GM23248 (cell line): ENCODE data around the gene PRSS53.

Source experiments
- EZH2 ChIP-seq: fragments of 200-600 bp; sonication (generic); IDR thresholded peaks from 2 replicates; pipeline ENCODE4 v1.6.1; 2018; ENCODE audit warnings: antibody characterized with exemption, mild to moderate bottlenecking; ENCODE audit not compliant: insufficient read depth, poor library complexity, severe bottlenecking
- EZH2phosphoT487 ChIP-seq: fragments of 200-600 bp; sonication (generic); IDR thresholded peaks from 2 replicates; pipeline ENCODE4 v1.6.1; 2018; ENCODE audit warnings: antibody characterized with exemption, moderate library complexity, mild to moderate bottlenecking, low read depth; ENCODE audit not compliant: insufficient read depth

DNA sequence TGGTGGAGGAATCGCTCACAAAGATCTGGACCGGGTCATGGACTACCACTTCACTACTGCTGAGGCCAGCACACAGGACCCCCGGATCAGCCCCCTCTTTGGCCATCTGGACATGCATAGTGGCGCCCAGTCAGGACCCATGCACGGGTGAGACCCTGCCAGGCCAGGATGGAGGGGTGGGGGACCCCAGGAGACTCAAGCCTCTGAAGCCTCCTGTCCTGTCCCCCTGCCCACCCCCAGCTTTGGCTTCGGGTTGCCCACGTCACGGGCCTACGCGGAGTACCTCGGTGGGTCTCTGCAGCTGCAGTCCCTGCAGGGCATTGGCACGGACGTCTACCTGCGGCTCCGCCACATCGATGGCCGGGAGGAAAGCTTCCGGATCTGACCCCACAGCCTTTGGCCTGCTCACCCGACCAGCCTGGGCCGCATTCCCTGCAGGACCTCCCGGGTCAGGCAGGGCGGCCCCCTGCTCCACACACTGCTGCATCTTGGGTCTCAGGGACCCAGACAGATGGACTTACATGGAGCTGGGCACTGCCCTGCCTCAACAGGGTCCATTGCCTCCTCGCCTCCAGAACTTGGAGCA, 23.2 kb upstream of the PRSS53 start:
- TF ChIP-seq EZH2phosphoT487 (no peak), EZH2 (no peak)
